Stomach (tissue), 4 donors: ENCODE results near the gene TPI1.

ENCODE experiments used
- POLR2A ChIP-seq, 4 donors: fragments of 450-650 bp; IDR thresholded peaks; one replicate each; pipeline ENCODE4 v1.6.1; 2016; ENCODE audit warnings: antibody characterized with exemption in 4 of 4, control low read depth in 2 of 4, mild to moderate bottlenecking in 1 of 4, moderate library complexity in 1 of 4
- TF ChIP-seq, protein P1 (sequence below), 7 experiments: fragments of 450-650 bp in 4 of 7; fragments of 200-600 bp in 3 of 7; sonication (generic) in 3 of 7; IDR thresholded peaks; one replicate each; pipeline ENCODE4 v1.5.1; 2016 to 2019; ENCODE audit warnings: antibody characterized with exemption in 7 of 7, control low read depth in 2 of 7, mild to moderate bottlenecking in 1 of 7

- TF ChIP-seq POLR2A (IDR thresholded peaks at IDR 0.05), result no peak
- TF ChIP-seq, protein P1, sequence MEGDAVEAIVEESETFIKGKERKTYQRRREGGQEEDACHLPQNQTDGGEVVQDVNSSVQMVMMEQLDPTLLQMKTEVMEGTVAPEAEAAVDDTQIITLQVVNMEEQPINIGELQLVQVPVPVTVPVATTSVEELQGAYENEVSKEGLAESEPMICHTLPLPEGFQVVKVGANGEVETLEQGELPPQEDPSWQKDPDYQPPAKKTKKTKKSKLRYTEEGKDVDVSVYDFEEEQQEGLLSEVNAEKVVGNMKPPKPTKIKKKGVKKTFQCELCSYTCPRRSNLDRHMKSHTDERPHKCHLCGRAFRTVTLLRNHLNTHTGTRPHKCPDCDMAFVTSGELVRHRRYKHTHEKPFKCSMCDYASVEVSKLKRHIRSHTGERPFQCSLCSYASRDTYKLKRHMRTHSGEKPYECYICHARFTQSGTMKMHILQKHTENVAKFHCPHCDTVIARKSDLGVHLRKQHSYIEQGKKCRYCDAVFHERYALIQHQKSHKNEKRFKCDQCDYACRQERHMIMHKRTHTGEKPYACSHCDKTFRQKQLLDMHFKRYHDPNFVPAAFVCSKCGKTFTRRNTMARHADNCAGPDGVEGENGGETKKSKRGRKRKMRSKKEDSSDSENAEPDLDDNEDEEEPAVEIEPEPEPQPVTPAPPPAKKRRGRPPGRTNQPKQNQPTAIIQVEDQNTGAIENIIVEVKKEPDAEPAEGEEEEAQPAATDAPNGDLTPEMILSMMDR (IDR thresholded peaks at IDR 0.05), result no peak
Measured at GRCh38 chr12:6832125-6832524, 35.2 kb upstream of the TPI1 start.
